OCI-LY1 (cell line): ENCODE results near the gene TXNL4B.

Experiments
- CTCF ChIP-seq: fragments of 200-600 bp; sonication (generic), shearing (Covaris generic); IDR thresholded peaks from 2 replicates; pipeline ENCODE4 v1.5.1; 2017; ENCODE audit warnings: mild to moderate bottlenecking, antibody characterized with exemption, low read length, moderate library complexity, mixed read lengths
- EZH2 ChIP-seq: fragments of 200-600 bp; sonication (generic), shearing (Covaris generic); IDR thresholded peaks from 2 replicates; pipeline ENCODE4 v1.8.0; 2017; ENCODE audit warnings: borderline replicate concordance, mixed run types, mild to moderate bottlenecking, antibody characterized with exemption, low read length, moderate library complexity, mixed read lengths

GRCh38 chr16:72043539-72043938, 49.9 kb downstream of the TXNL4B start:
- TF ChIP-seq CTCF (no peak), EZH2 (no peak)
